ENCODE measurements around the gene KPNA6.

DNA sequence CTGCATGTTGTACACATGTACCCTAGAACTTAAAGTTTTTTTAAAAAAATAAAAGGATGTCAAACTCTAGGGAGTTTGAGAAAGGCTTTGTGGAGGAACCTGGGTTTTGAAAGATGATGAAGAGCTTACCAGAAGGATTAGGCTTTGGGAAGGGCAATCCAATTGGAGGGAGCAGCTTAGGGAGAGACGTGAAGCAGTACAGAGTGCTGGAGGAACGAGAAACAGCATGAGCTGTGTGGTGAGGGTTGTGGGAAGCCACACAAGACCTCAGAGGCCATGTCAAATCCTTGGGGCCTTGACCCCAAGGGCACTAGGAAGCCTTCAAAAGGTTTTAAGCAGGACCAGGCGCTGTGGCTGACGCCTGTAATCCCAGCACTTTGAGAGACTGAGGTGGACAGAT lies 8.4 kb upstream of the KPNA6 start:
- TF ChIP-seq EZH2 (IDR thresholded peaks at IDR 0.05; ENCODE audit: borderline replicate concordance, insufficient read depth, low read length, poor library complexity, severe bottlenecking) (no peak), POLR2AphosphoS5 (IDR thresholded peaks at IDR 0.05) (no peak), SMC3 (conservative IDR thresholded peaks at IDR 0.05; ENCODE audit: poor library complexity) (no peak), EP300 (conservative IDR thresholded peaks at IDR 0.05; ENCODE audit: poor library complexity, severe bottlenecking) (no peak), MXI1 (conservative IDR thresholded peaks at IDR 0.05; ENCODE audit: poor library complexity, severe bottlenecking) (no peak), REST (IDR thresholded peaks at IDR 0.05; ENCODE audit: borderline replicate concordance) (no peak)
- TF ChIP-seq, protein P1, sequence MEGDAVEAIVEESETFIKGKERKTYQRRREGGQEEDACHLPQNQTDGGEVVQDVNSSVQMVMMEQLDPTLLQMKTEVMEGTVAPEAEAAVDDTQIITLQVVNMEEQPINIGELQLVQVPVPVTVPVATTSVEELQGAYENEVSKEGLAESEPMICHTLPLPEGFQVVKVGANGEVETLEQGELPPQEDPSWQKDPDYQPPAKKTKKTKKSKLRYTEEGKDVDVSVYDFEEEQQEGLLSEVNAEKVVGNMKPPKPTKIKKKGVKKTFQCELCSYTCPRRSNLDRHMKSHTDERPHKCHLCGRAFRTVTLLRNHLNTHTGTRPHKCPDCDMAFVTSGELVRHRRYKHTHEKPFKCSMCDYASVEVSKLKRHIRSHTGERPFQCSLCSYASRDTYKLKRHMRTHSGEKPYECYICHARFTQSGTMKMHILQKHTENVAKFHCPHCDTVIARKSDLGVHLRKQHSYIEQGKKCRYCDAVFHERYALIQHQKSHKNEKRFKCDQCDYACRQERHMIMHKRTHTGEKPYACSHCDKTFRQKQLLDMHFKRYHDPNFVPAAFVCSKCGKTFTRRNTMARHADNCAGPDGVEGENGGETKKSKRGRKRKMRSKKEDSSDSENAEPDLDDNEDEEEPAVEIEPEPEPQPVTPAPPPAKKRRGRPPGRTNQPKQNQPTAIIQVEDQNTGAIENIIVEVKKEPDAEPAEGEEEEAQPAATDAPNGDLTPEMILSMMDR (IDR thresholded peaks at IDR 0.05; ENCODE audit: poor library complexity, severe bottlenecking) = no peak

All from neural cell (in vitro differentiated cells).